ENCODE measurements around the gene LRRC4C. TPM values are rescaled to one million over a fixed set of nuclear protein-coding genes. Genes with fewer than 3 reads are reported as not detected.

The LRRC4C gene
- total and polyA plus RNA-seq, 4 donors = 0.10 to 0.93 (median 0.30) TPM

GRCh38 chr11:41405812-41406211, 53.6 kb downstream of the LRRC4C start:
- Histone ChIP-seq H3K9me3 (ENCODE audit: control insufficient read depth in 4 of 4, low read length in 3 of 4) (no peaks in the 10 kb centered on the region), H3K9ac (ENCODE audit: low read depth in 1 of 2, low read length in 2 of 2) (no peak overlapping the region), H3K4me1 (ENCODE audit: control insufficient read depth in 4 of 4, insufficient read depth in 4 of 4, low read length in 3 of 4) (peaks cover 7 to 14% (median 8%) of the 10 kb centered on the region in 4 donors), H3K36me3 (ENCODE audit: control insufficient read depth in 4 of 4, insufficient read depth in 3 of 4, low read depth in 1 of 4, low read length in 3 of 4) (no peaks in the 10 kb centered on the region), H3K27me3 (ENCODE audit: control insufficient read depth in 4 of 4, insufficient read depth in 4 of 4, low read length in 3 of 4) (no peaks in the 10 kb centered on the region), H3K27ac (ENCODE audit: low read depth in 1 of 2, low read length in 2 of 2) (no peak overlapping the region), H3K4me3 (ENCODE audit: low read depth in 1 of 3, low read length in 3 of 3) (no peak overlapping the region)
- no peak for DNase-seq (ENCODE audit: low spot score)
- TF ChIP-seq JUND (IDR thresholded peaks at IDR 0.05) (no peak), FOXA1 (IDR thresholded peaks at IDR 0.05) (no peak), RAD21 (IDR thresholded peaks at IDR 0.05) (no peak), HNF4G (IDR thresholded peaks at IDR 0.05) (no peak), CTCF (IDR thresholded peaks at IDR 0.05; ENCODE audit: low read depth, low read length, missing input control) (no peak), ATF3 (IDR thresholded peaks at IDR 0.05) (no peak), RXRA (IDR thresholded peaks at IDR 0.05) (no peak), TAF1 (conservative IDR thresholded peaks at IDR 0.05) (no peak), YY1 (IDR thresholded peaks at IDR 0.05) (no peak)

- peaks cover 7 to 14% (median 8%) of the 10 kb centered on the region in 4 donors for H3K4me1 ChIP-seq (ENCODE audit: control insufficient read depth in 4 of 4, insufficient read depth in 4 of 4, low read length in 3 of 4)
- H3K9me3 ChIP-seq (ENCODE audit: control insufficient read depth in 4 of 4, low read length in 3 of 4) = no peaks in the 10 kb centered on the region
- no peak overlapping the region for H3K27ac ChIP-seq (ENCODE audit: low read depth in 1 of 2, low read length in 2 of 2)
Measured at GRCh38 chr11:41404109-41404508, 55.3 kb downstream of the LRRC4C start.

More at GRCh38 chr11:41404109-41404508, 55.3 kb downstream of the LRRC4C start:
- WGBS = 29% methylated on average over 2 of the region's 2 CpGs
- no peaks in the 10 kb centered on the region for H3K36me3 ChIP-seq (ENCODE audit: control insufficient read depth in 4 of 4, insufficient read depth in 3 of 4, low read depth in 1 of 4, low read length in 3 of 4)
- DNase-seq (ENCODE audit: low spot score) = no peak
- no peak overlapping the region for H3K9ac ChIP-seq (ENCODE audit: low read depth in 1 of 2, low read length in 2 of 2)
- H3K27me3 ChIP-seq (ENCODE audit: control insufficient read depth in 4 of 4, insufficient read depth in 4 of 4, low read length in 3 of 4) = no peaks in the 10 kb centered on the region
- peak in 1 of 2 donors; percentile 10 for TF ChIP-seq RAD21 (IDR thresholded peaks at IDR 0.05)
- TF ChIP-seq FOXA1 (IDR thresholded peaks at IDR 0.05) = no peak
- peak in 1 of 2 donors; percentile 13 for TF ChIP-seq RXRA (IDR thresholded peaks at IDR 0.05)
- TF ChIP-seq REST (IDR thresholded peaks at IDR 0.05) = peak; percentile 16
- TF ChIP-seq YY1 (IDR thresholded peaks at IDR 0.05) = peak; percentile 73
- H3K4me3 ChIP-seq (ENCODE audit: low read depth in 1 of 3, low read length in 3 of 3) = no peak overlapping the region

Data from liver (tissue), 9 donors.